K562 (cell line): Measurements from ENCODE around the gene C2. TPM values are rescaled to one million over a fixed set of nuclear protein-coding genes. Genes with fewer than 3 reads are reported as not detected.

Experiments used
- CBFA2T2 ChIP-seq: fragments of 450-650 bp; conservative IDR thresholded peaks from 2 replicates; pipeline ENCODE4 v1.6.1; 2017; ENCODE audit warnings: mild to moderate bottlenecking
- DEAF1 ChIP-seq: fragments of 450-650 bp; formaldehyde crosslinking; IDR thresholded peaks from 2 replicates; pipeline ENCODE4 v1.4.0; 2020; ENCODE audit warnings: mild to moderate bottlenecking, moderate library complexity
- FOS ChIP-seq: IDR thresholded peaks from 3 replicates; pipeline ENCODE4 v1.6.1; 2011; ENCODE audit not compliant: insufficient read length; ENCODE audit errors: extremely low read depth
- FOSL1 ChIP-seq: fragments of 200-800 bp; sonication (Bioruptor generic); conservative IDR thresholded peaks from 2 replicates; pipeline ENCODE4 v1.6.1; 2016; ENCODE audit warnings: missing genetic modification characterization, missing compliant biosample characterization
- HNRNPK ChIP-seq: fragments of 200-400 bp; formaldehyde crosslinking; IDR thresholded peaks from one replicate; pipeline ENCODE4 v1.6.1; 2018; ENCODE audit warnings: mild to moderate bottlenecking, low read depth, low read length; ENCODE audit not compliant: poor library complexity, severe bottlenecking
- KDM5B ChIP-seq: fragments of 200-600 bp; sonication (generic); IDR thresholded peaks from 2 replicates; pipeline ENCODE4 v1.6.1; 2012; ENCODE audit warnings: low read depth, mild to moderate bottlenecking, moderate library complexity, low read length, control low read depth, inconsistent platforms; ENCODE audit not compliant: insufficient replicate concordance
- KLF10 ChIP-seq: fragments of 250-450 bp; sonication (Bioruptor Pico); IDR thresholded peaks from 2 replicates; pipeline ENCODE4 v1.6.1; 2021; ENCODE audit warnings: matching md5 sums
- KLF16 ChIP-seq: IDR thresholded peaks from 2 replicates; pipeline ENCODE4 v1.6.1; 2016; ENCODE audit warnings: antibody characterized with exemption
- MLX ChIP-seq, 2 experiments: fragments of 450-650 bp in 1 of 2; sonication (generic) in 1 of 2; formaldehyde crosslinking; conservative IDR thresholded peaks; 2 replicates each; pipeline versions ENCODE4 v1.4.0 to v1.8.1; 2020 to 2022; ENCODE audit warnings: mild to moderate bottlenecking in 1 of 2, missing genetic modification reagents in 1 of 2
- NKRF ChIP-seq: fragments of 450-650 bp; IDR thresholded peaks from 2 replicates; pipeline ENCODE4 v1.6.1; 2016; ENCODE audit warnings: borderline replicate concordance
- PATZ1 ChIP-seq: fragments of 250-450 bp; sonication (Bioruptor Pico); IDR thresholded peaks from 2 replicates; pipeline ENCODE4 v1.5.0; 2020; ENCODE audit warnings: mild to moderate bottlenecking, borderline replicate concordance
- PKNOX1 ChIP-seq: fragments of 450-650 bp; IDR thresholded peaks from 2 replicates; pipeline ENCODE4 v1.6.1; 2016
- PTTG1 ChIP-seq: fragments of 450-650 bp; IDR thresholded peaks from 2 replicates; pipeline ENCODE4 v1.6.1; 2016; ENCODE audit warnings: low read depth, mild to moderate bottlenecking, missing genetic modification characterization, missing compliant biosample characterization
- TFAP4 ChIP-seq: sonication (generic); formaldehyde crosslinking; IDR thresholded peaks from 2 replicates; pipeline ENCODE4 v1.8.0; 2022; ENCODE audit warnings: missing genetic modification reagents, mild to moderate bottlenecking, moderate library complexity, borderline replicate concordance
- ZNF512 ChIP-seq: IDR thresholded peaks from 2 replicates; pipeline ENCODE4 v1.6.1; 2016; ENCODE audit warnings: missing genetic modification characterization, missing compliant biosample characterization
- ZNF668 ChIP-seq: fragments of 250-450 bp; sonication (Bioruptor Pico); IDR thresholded peaks from 2 replicates; pipeline ENCODE4 v1.8.0; 2022; ENCODE audit warnings: mild to moderate bottlenecking, inconsistent platforms
- ZSCAN29 ChIP-seq: fragments of 450-650 bp; IDR thresholded peaks from 2 replicates; pipeline ENCODE4 v1.6.1; 2017
- polyA plus RNA-seq, 8 experiments: library from polyadenylated mRNA; depleted of rRNA in 4 of 8; stranded (reverse) in 5 of 8; unstranded in 3 of 8; fragments of >200 nt; fragmentation: Nextera tagmentation in 2 of 8; fragmentation: Illumina TruSeq in 1 of 8; extraction: Ambion mirVana in 2 of 8; extraction: Trizol in 1 of 8; gene quantifications; 2 replicates each; pipeline versions ENCODE4 v1.2.1 to v1.2.3, GENCODE V29; 2011 to 2014; ENCODE audit warnings: inconsistent platforms in 1 of 8, missing spikeins in 1 of 8
- total RNA-seq, 7 experiments: library from RNA; depleted of rRNA in 6 of 7; stranded (reverse); fragments of >200 nt in 6 of 7; fragmentation: Illumina TruSeq in 2 of 7; extraction: Trizol in 2 of 7; gene quantifications; 2 replicates each; pipeline versions ENCODE4 v1.2.1 to v1.2.3, GENCODE V29; 2011 to 2021; ENCODE audit warnings: low replicate concordance in 1 of 7

C2 gene
- total and polyA plus RNA-seq, 9 of the 15 experiments (the other 6 are each of a cell fraction or from before 2014, with no cell fraction given): 0.05 to 1.1 (median 0.39) TPM; not detected in 1

- no peak for TF ChIP-seq PATZ1 (CRISPR knock-in tag)
- TF ChIP-seq CBFA2T2: no peak
- no peak for TF ChIP-seq ZSCAN29
- TF ChIP-seq ZNF668 (CRISPR knock-in tag): no peak
- TF ChIP-seq PTTG1 (tag): no peak
- TF ChIP-seq NKRF: no peak
- no peak for TF ChIP-seq DEAF1 (CRISPR knock-in tag)
- TF ChIP-seq FOSL1 (tag): no peak
- no peak for TF ChIP-seq TFAP4 (CRISPR knock-in tag)
- no peak for TF ChIP-seq KLF10 (CRISPR knock-in tag)
- TF ChIP-seq FOS: no peak
- TF ChIP-seq KLF16: peak; percentile 30; the same call in 1 of the 2 replicates
- no peak for TF ChIP-seq KDM5B
- no peak for TF ChIP-seq HNRNPK
- TF ChIP-seq PKNOX1: no peak
- no peak for TF ChIP-seq ZNF512
- TF ChIP-seq MLX (CRISPR knock-in tag; conservative IDR thresholded peaks at IDR 0.05): no peak
Measured at GRCh38 chr6:31907158-31907813, 20.2 kb upstream of the C2 start (continued).
